H1 (cell line): ENCODE measurements around the gene HSD17B1. TPM values are rescaled to one million over a fixed set of nuclear protein-coding genes. Genes with fewer than 3 reads are reported as not detected.

Experiments used
- CTCF ChIA-PET: fragments of 300-600 bp; sonication (Branson Sonifier 250); formaldehyde crosslinking; loops from one replicate; lab custom pipeline; 2021; ENCODE audit not compliant: partially characterized antibody; lab: Charles Lee
- POLR2A ChIA-PET: fragments of 300-600 bp; sonication (Branson Sonifier 250); formaldehyde crosslinking; loops from one replicate; lab custom pipeline; 2021; ENCODE audit warnings: inconsistent platforms; ENCODE audit not compliant: partially characterized antibody; lab: Charles Lee
- DNase-seq, 2 experiments: peaks; one replicate each; pipeline versions ENCODE4 v3.0.0 to v3.0.0-alpha.2; 2010 to 2022; ENCODE audit warnings: low spot score in 2 of 2, low read depth in 1 of 2, mixed read lengths in 1 of 2
- FAIRE-seq: peaks from 2 replicates; lab custom pipeline; 2011; peaks lifted over from hg19 to GRCh38; lab: Jason Lieb, UNC
- H2AFZ ChIP-seq: 2 replicates; pipeline ENCODE4 v1.8.1; 2012; ENCODE audit warnings: low read length, inconsistent platforms
- H2AK5ac ChIP-seq: 2 replicates; pipeline ENCODE4 v1.6.1; 2013; ENCODE audit warnings: low read depth, low read length
- H2BK120ac ChIP-seq: replicated peaks from 2 replicates; pipeline ENCODE3; 2013; ENCODE audit warnings: low read depth, low read length, inconsistent platforms
- H2BK12ac ChIP-seq: 2 replicates; pipeline ENCODE4 v1.6.1; 2013; ENCODE audit warnings: low read depth, low read length
- H2BK15ac ChIP-seq: 2 replicates; pipeline ENCODE4 v1.6.1; 2013; ENCODE audit warnings: low read length
- H2BK20ac ChIP-seq: 2 replicates; pipeline ENCODE4 v1.6.1; 2013; ENCODE audit warnings: low read length
- H2BK5ac ChIP-seq: 2 replicates; pipeline ENCODE4 v1.6.1; 2013; ENCODE audit warnings: low read depth, low read length
- H3K14ac ChIP-seq: 2 replicates; pipeline ENCODE4 v1.6.1; 2013; ENCODE audit warnings: inconsistent platforms; ENCODE audit not compliant: insufficient read length
- H3K18ac ChIP-seq: 2 replicates; pipeline ENCODE4 v1.6.1; 2013; ENCODE audit warnings: low read length; ENCODE audit errors: extremely low read depth
- H3K23ac ChIP-seq: 2 replicates; pipeline ENCODE4 v1.6.1; 2013; ENCODE audit warnings: inconsistent platforms; ENCODE audit not compliant: insufficient read length
- H3K23me2 ChIP-seq: 2 replicates; pipeline ENCODE4 v1.6.1; 2013; ENCODE audit warnings: low read depth, low read length
- H3K27ac ChIP-seq: 2 replicates; pipeline ENCODE4 v1.6.1; 2011; ENCODE audit warnings: low read depth, low read length, inconsistent platforms
- H3K27me3 ChIP-seq, 4 experiments: replicated peaks in 1 of 4; 1 replicate in 1 of 4; 2 replicates in 3 of 4; pipeline versions ENCODE4 v1.6.1 to v1.8.1; 2011 to 2013; ENCODE audit warnings: low read length in 3 of 4, mild to moderate bottlenecking in 3 of 4, inconsistent platforms in 2 of 4, mixed read lengths in 2 of 4, moderate library complexity in 1 of 4; ENCODE audit not compliant: control insufficient read depth in 3 of 4, insufficient read depth in 3 of 4; ENCODE audit errors: extremely low read depth in 1 of 4
- H3K36me3 ChIP-seq, 4 experiments: 2 replicates each; pipeline versions ENCODE4 v1.6.1 to v1.8.1; 2011 to 2013; ENCODE audit warnings: mild to moderate bottlenecking in 4 of 4, low read length in 3 of 4, moderate library complexity in 2 of 4, control low read depth in 1 of 4, inconsistent platforms in 1 of 4; ENCODE audit not compliant: insufficient read depth in 4 of 4, control insufficient read depth in 2 of 4
- H3K4ac ChIP-seq: replicated peaks from 2 replicates; pipeline ENCODE3; 2013; ENCODE audit warnings: low read length, low read depth, mixed read lengths, inconsistent platforms; ENCODE audit not compliant: insufficient read length
- H3K4me1 ChIP-seq, 4 experiments: replicated peaks in 1 of 4; 1 replicate in 1 of 4; 2 replicates in 3 of 4; pipeline versions ENCODE4 v1.6.1 to v1.8.1; 2011 to 2013; ENCODE audit warnings: low read length in 3 of 4, inconsistent platforms in 2 of 4, mixed read lengths in 1 of 4; ENCODE audit not compliant: insufficient read depth in 4 of 4, control insufficient read depth in 3 of 4
- H3K4me2 ChIP-seq, 2 experiments: 2 replicates each; pipeline versions ENCODE4 v1.6.1 to v1.8.1; 2011 to 2013; ENCODE audit warnings: low read depth in 2 of 2, low read length in 2 of 2, control low read depth in 1 of 2, inconsistent platforms in 1 of 2, mild to moderate bottlenecking in 1 of 2; ENCODE audit not compliant: insufficient read depth in 1 of 2
- H3K4me3 ChIP-seq, 4 experiments: fragments of 200-600, 300-600 bp in 1 of 4; sonication (generic), shearing (Covaris generic), sonication (Bioruptor Twin) in 1 of 4; 2 replicates each; pipeline versions ENCODE4 v1.5.1 to v1.8.1; 2011 to 2016; ENCODE audit warnings: low read length in 4 of 4, low read depth in 3 of 4, control low read depth in 2 of 4, inconsistent platforms in 2 of 4, mild to moderate bottlenecking in 2 of 4, mixed read lengths in 1 of 4, moderate library complexity in 1 of 4; ENCODE audit not compliant: insufficient read depth in 2 of 4; ENCODE audit errors: extremely low read depth in 1 of 4
- H3K56ac ChIP-seq: replicated peaks from 2 replicates; pipeline ENCODE3; 2013; ENCODE audit warnings: low read depth, mild to moderate bottlenecking, mixed read lengths, low read length, inconsistent platforms; ENCODE audit not compliant: insufficient read length
- H3K79me1 ChIP-seq: 2 replicates; pipeline ENCODE4 v1.6.1; 2013; ENCODE audit warnings: low read depth, low read length, control low read depth
- H3K79me2 ChIP-seq, 2 experiments: 2 replicates each; pipeline versions ENCODE4 v1.6.1 to v1.8.1; 2012 to 2013; ENCODE audit warnings: low read length in 2 of 2, mild to moderate bottlenecking in 2 of 2, inconsistent platforms in 1 of 2; ENCODE audit not compliant: insufficient read depth in 2 of 2, control insufficient read depth in 1 of 2
- H3K9ac ChIP-seq, 4 experiments: replicated peaks in 1 of 4; 1 replicate in 1 of 4; 2 replicates in 3 of 4; pipeline versions ENCODE4 v1.6.1 to v1.8.1; 2011 to 2013; ENCODE audit warnings: low read depth in 3 of 4, low read length in 3 of 4, control low read depth in 2 of 4, mild to moderate bottlenecking in 2 of 4, moderate library complexity in 2 of 4, inconsistent platforms in 1 of 4; ENCODE audit errors: extremely low read depth in 1 of 4
- H3K9me3 ChIP-seq, 2 experiments: 2 replicates each; pipeline versions ENCODE4 v1.6.1 to v1.8.1; 2012 to 2013; ENCODE audit warnings: mild to moderate bottlenecking in 2 of 2, moderate library complexity in 2 of 2, control low read depth in 1 of 2, inconsistent platforms in 1 of 2, low read depth in 1 of 2, low read length in 1 of 2, mixed read lengths in 1 of 2; ENCODE audit not compliant: insufficient read depth in 2 of 2
- H4K20me1 ChIP-seq, 2 experiments: replicated peaks in 1 of 2; 2 replicates each; pipeline versions ENCODE3 to v1.8.1; 2011 to 2013; ENCODE audit warnings: inconsistent platforms in 2 of 2, low read length in 2 of 2, mild to moderate bottlenecking in 1 of 2; ENCODE audit not compliant: insufficient read depth in 2 of 2, control insufficient read depth in 1 of 2
- H4K5ac ChIP-seq: 2 replicates; pipeline ENCODE4 v1.6.1; 2013; ENCODE audit warnings: low read length, low read depth, mixed read lengths, inconsistent platforms; ENCODE audit not compliant: insufficient read length
- H4K8ac ChIP-seq: 2 replicates; pipeline ENCODE4 v1.8.0; 2013; ENCODE audit warnings: mild to moderate bottlenecking, moderate library complexity, low read length, inconsistent platforms; ENCODE audit not compliant: insufficient read depth; ENCODE audit errors: extremely low read depth
- H4K91ac ChIP-seq: replicated peaks from 2 replicates; pipeline ENCODE3; 2013; ENCODE audit warnings: low read length, mixed read lengths, inconsistent platforms; ENCODE audit not compliant: insufficient read length
- ASH2L ChIP-seq: fragments of 200-600, 300-600 bp; sonication (generic); IDR thresholded peaks from one replicate; pipeline ENCODE4 v1.7.1; 2017; ENCODE audit warnings: low read length
- BRCA1 ChIP-seq: IDR thresholded peaks from 2 replicates; pipeline ENCODE4 v1.6.1; 2012; ENCODE audit warnings: low read depth, low read length, improper control_type of control experiment
- CEBPB ChIP-seq: IDR thresholded peaks from 2 replicates; pipeline ENCODE4 v1.6.1; 2012; ENCODE audit warnings: low read depth, low read length
- CHD2 ChIP-seq: IDR thresholded peaks from 2 replicates; pipeline ENCODE4 v1.6.1; 2012; ENCODE audit warnings: low read length, improper control_type of control experiment
- EZH2 ChIP-seq: fragments of 200-600 bp; sonication (generic); IDR thresholded peaks from 2 replicates; pipeline ENCODE4 v1.7.1; 2012; ENCODE audit warnings: low read depth, mild to moderate bottlenecking, moderate library complexity, low read length, inconsistent platforms; ENCODE audit not compliant: severe bottlenecking
- KDM4A ChIP-seq: IDR thresholded peaks from one replicate; pipeline ENCODE4 v1.7.1; 2012; ENCODE audit warnings: low read depth, mild to moderate bottlenecking, moderate library complexity, low read length, inconsistent platforms; ENCODE audit not compliant: severe bottlenecking
- NRF1 ChIP-seq: IDR thresholded peaks from 2 replicates; pipeline ENCODE4 v1.6.1; 2011; ENCODE audit warnings: mild to moderate bottlenecking, low read depth, low read length, improper control_type of control experiment
- POU5F1 ChIP-seq: IDR thresholded peaks from 2 replicates; pipeline ENCODE4 v1.6.1; 2011; ENCODE audit warnings: low read depth, mild to moderate bottlenecking, low read length, moderate library complexity
- RNF2 ChIP-seq: fragments of 200-900, 300-1000 bp; sonication (generic); IDR thresholded peaks from 2 replicates; pipeline ENCODE4 v1.7.1; 2016; ENCODE audit warnings: borderline replicate concordance, low read depth, mild to moderate bottlenecking, antibody characterized with exemption, low read length; ENCODE audit not compliant: poor library complexity, severe bottlenecking; ENCODE audit errors: missing control alignments
- SP1 ChIP-seq: IDR thresholded peaks from 2 replicates; pipeline ENCODE4 v1.6.1; 2011; ENCODE audit warnings: low read depth, low read length
- WGBS, 2 experiments: shearing (Covaris generic) in 1 of 2; methylation state at CpG; one replicate each; pipeline versions ENCODE4 v1.1.6 to v1.1.7; 2013 to 2015; ENCODE audit warnings: low lambda C conversion rate in 2 of 2, mixed read lengths in 2 of 2, inconsistent platforms in 1 of 2, low coverage in 1 of 2, missing lambda C conversion rate in 1 of 2; ENCODE audit not compliant: insufficient replicate concordance in 2 of 2, insufficient coverage in 1 of 2, insufficient read length in 1 of 2; ENCODE audit errors: extremely low coverage in 1 of 2, missing lambda C conversion rate in 1 of 2; 5-methylcytosine and 5-hydroxymethylcytosine counted together
- polyA plus RNA-seq, 7 experiments: library from polyadenylated mRNA; depleted of rRNA in 3 of 7; stranded (reverse) in 5 of 7; unstranded in 2 of 7; fragments of >200 nt in 5 of 7; fragments of 200-250 nt in 2 of 7; gene quantifications; 1 replicate in 5 of 7; 2 replicates in 1 of 7; 4 replicates in 1 of 7; pipeline versions ENCODE4 v1.2.1 to v1.2.3, GENCODE V29; 2011 to 2013; ENCODE audit warnings: missing spikeins in 2 of 7, mixed read lengths in 2 of 7
- total RNA-seq: library from RNA; stranded (reverse); fragmentation: NEBNext Ultra II Directional; extraction: Animal tissue kit (Norgen Biotek cat#: 25700); gene quantifications from 2 replicates; pipeline ENCODE4 v1.2.1, GENCODE V29; 2021

Gene HSD17B1
- total and polyA plus RNA-seq, 2 of the 8 experiments (the other 6 are each of a cell fraction or from before 2014, with no cell fraction given), result 0.88 to 1.0 TPM

- Histone ChIP-seq H3K23ac (no peak overlapping the region), H4K91ac (no peak overlapping the region), H3K4me1 (no peaks in the 10 kb centered on the region), H3K9me3 (no peaks in the 10 kb centered on the region), H3K23me2 (no peaks in the 10 kb centered on the region), H2BK12ac (no peak overlapping the region), H2AK5ac (no peak overlapping the region), H3K27me3 (no peaks in the 10 kb centered on the region), H2BK5ac (no peak overlapping the region), H3K4me3 (no peak overlapping the region), H3K14ac (no peak overlapping the region), H3K4me2 (no peak overlapping the region), H3K4ac (no peak overlapping the region), H2BK120ac (no peak overlapping the region), H2AFZ (no peak overlapping the region), H3K27ac (no peak overlapping the region), H3K9ac (no peak overlapping the region), H4K20me1 (peaks cover 0 to 2% of the 10 kb centered on the region in 2 experiments), H4K5ac (no peak overlapping the region), H3K79me1 (no peaks in the 10 kb centered on the region), H3K56ac (no peak overlapping the region), H3K79me2 (no peaks in the 10 kb centered on the region), H4K8ac (no peak overlapping the region), H3K18ac (no peak overlapping the region), H3K36me3 (peaks cover 14 to 55% (median 33%) of the 10 kb centered on the region in 4 experiments), H2BK20ac (no peak overlapping the region), H2BK15ac (no peak overlapping the region)
- TF ChIP-seq BRCA1 (no peak), KDM4A (no peak), NRF1 (no peak), SP1 (no peak), ASH2L (no peak), CHD2 (no peak), POU5F1 (no peak), CEBPB (no peak), EZH2 (no peak), RNF2 (no peak)
- DNase-seq (no peak), FAIRE-seq (no peak)
- POLR2A ChIA-PET, result interaction anchor here (1.4 kb wide), 1 partner anchor 12 kb away, joined by 3 read pairs; no protein-coding TSS in a partner anchor
- WGBS, 2 experiments, result 100% methylated on average over 1 of the region's 1 CpG; no CpG with 5 or more reads in 1 of the 2 experiments
- CTCF ChIA-PET, result interaction anchor here (1.4 to 1.5 kb wide), 2 partner anchors 23 to 35 kb away, joined by 3 to 4 read pairs; partner anchors contain the start of gene RETREG3
Observed at GRCh38 chr17:42585353-42585752, 32.6 kb downstream of the HSD17B1 start.
